ENCODE data around the gene SLF1. TPM values are rescaled to one million over a fixed set of nuclear protein-coding genes. Genes with fewer than 3 reads are reported as not detected.

The SLF1 gene
- total RNA-seq, 1 donor from 2014 or later, result 19.6 TPM

DNA sequence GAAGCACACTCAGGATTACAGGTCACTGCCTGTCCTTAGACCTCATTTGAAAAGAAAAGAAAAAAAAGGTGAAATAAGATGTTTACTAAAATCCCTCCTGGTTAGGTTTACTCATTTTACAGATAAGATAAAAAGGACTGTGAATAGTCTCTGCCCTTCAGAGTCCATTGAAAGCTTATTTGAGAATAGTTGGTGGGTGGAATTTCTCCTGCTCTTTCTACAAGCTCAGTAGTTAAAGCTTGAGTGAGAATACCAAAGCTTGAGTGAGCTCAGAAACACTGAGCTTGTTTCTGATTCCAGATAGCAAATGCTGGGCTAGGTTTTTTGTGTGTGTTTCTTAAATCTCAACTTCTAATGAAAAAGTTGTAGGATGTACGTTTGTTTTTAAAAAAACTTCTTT lies 106.7 kb downstream of the SLF1 start:
- no peak for DNase-seq

DNA sequence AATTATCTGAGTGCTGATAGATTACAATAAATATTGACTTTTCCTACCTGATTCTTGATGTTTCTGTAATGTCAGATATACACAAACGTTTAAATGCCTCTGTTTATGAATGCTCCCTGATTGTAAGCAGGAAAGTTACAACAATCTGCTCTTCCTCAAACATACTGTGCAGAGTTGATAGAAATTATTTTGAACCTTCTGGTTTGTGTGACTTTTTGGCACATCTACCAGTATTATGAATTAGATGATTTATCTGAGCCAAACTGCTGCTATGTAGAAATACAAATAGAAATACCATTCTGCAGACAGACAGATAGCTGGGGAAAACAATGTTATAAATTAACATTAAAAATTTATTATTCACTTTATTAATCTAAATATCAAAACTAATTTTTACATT lies 113.0 kb downstream of the SLF1 start:
- no peak for DNase-seq

DNA sequence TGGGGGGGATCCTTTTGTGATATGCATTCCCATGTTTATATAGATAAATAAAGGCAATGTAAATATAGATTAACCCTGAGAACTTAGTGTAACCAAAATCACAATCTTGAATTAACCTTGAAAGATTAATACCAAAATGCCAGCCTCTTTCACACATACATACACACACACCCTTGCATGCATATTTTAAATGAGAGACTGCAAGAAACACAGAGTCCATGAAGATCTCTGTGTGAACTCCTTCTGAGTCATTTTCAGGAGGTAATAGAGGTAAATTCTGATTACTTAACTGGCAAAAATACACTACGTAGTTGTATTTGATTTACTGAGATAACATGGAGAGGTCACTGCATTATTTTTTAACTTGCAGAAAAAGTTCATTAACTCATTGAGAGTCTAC lies 118.0 kb downstream of the SLF1 start:
- DNase-seq, result no peak

DNA sequence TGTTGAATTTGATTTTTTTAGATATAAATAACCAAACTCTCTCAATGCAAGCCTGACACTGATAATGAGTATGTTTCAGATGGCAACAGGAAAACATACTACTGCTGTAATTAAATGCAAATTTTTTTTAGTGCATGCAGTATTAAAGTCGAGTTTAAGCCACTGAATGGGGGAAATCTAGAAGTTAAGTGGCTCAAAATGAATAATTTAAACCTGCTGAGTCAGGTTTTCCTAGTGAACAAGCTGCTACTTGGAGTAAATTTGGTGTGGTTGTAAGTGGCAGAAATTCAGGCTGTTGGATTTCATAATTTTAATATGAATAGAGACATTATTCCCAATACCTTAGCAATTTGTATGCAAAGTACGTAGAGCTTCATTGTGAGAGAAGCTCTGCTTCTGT lies 121.8 kb downstream of the SLF1 start:
- DNase-seq, result no peak

DNA sequence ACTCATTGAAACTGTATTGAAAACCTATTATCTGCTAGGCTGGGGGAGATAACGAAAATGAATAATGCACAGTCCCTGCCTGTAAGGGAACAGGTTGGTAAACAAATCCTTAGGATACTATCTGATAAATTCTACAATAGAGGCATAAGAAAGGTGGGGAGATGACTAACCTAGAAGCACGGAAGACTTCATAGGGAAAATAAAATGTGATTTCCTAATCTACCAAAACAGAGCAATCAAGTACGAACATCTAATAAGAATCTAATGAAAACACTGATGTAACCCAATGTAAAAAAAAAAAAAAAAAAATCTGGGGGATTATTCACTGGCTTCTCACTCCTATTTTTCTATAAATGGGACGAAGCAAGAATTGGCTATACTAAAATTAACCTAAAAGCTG lies 124.4 kb downstream of the SLF1 start:
- DNase-seq, result no peak

DNA sequence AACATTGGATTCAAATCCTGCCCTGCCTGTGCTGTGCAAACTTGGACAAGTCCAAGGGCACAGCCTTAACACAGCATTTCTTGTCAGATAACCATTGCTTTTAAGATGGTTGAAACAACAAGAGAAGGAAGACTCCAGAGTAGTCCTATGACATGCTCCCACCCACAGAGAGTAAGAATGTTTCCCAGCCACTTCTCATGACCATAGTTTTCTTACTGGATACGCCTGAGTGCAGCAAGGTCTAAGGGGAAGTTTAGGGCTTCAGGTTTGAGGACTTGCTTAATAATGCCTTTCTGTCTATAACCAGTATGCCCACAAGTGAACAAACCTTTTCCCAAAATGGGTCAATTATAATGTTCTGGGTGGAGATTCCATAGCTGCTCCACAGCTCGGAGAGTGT lies 126.4 kb downstream of the SLF1 start:
- no peak for DNase-seq

DNA sequence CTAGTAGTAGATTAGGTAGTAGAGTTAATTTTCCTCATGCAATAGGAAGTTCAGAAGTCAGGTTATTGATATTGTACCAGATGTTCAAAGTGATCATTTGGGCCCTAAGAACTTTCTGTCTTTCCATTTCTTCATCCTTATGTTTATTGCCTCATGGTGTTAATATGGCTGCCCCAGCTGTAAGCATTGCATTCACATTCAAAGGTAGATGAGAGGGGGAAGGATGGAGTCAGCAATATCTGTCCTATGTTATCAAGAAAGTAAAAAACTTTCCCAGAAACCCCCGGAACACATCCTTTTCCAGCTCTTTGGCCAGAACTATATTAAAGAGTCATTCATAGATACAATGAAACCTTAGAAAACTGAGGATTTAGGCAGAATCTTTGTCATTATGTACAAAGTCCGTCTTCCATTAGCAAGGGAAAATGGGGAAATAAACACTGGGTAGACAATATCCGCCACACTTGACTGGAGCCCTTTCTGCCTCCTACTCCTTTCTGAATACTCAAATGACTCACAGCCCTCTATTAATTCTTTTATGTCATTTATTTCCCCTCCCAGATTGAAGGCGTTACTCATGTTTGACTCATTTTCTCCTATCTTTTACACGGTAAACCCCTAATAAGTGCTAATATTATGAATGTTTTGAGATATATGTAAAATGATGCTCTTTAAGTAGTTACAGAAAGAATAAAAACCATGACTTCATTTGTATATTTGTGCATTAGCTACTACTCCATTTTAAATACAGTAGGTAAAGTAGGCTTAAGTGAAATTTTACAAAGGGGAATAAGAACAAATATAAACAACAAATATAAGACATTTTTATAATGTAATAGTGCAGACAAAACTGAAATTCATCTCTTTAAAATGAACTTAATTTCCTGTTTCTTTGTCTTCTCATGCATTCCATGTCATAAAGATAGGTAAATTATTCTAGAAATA lies 127.6 kb downstream of the SLF1 start:
- DNase-seq, result peak; percentile 82

DNA sequence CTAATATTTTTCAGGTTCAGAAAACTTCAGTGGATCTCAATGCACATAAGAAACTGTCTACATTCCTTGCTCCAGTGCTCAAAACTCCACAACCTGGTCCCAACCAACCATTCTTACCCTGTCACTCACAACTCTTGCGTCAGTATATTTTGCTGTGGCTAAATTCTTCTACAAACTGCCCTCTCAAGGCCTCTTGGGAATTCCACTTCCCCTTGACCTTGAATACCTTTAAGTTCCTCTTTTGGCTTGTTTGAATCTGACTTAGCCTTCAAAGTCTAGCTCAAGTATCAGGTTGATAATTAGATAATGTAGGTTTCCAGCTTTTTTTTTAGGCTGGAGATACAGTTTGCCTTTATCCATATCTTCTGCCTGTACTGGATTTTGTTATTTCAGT lies 128.3 kb downstream of the SLF1 start:
- peak; percentile 41 for DNase-seq

Other genes with a start within 250 kb of the SLF1 start
- gene KIAA0825, start 65 bp upstream of the SLF1 start, total RNA-seq, result 1.0 and 1.9 TPM in 2 replicates

All from dermis blood vessel endothelial cell (primary cell).